ENCODE results near the gene AASDHPPT.
"Not testable (repeated sequence)": the region's sequence is repeated elsewhere in the genome, so short reads cannot be mapped to it uniquely, and the experiment has no call there.

The AASDHPPT gene, protein sequence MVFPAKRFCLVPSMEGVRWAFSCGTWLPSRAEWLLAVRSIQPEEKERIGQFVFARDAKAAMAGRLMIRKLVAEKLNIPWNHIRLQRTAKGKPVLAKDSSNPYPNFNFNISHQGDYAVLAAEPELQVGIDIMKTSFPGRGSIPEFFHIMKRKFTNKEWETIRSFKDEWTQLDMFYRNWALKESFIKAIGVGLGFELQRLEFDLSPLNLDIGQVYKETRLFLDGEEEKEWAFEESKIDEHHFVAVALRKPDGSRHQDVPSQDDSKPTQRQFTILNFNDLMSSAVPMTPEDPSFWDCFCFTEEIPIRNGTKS

DNA sequence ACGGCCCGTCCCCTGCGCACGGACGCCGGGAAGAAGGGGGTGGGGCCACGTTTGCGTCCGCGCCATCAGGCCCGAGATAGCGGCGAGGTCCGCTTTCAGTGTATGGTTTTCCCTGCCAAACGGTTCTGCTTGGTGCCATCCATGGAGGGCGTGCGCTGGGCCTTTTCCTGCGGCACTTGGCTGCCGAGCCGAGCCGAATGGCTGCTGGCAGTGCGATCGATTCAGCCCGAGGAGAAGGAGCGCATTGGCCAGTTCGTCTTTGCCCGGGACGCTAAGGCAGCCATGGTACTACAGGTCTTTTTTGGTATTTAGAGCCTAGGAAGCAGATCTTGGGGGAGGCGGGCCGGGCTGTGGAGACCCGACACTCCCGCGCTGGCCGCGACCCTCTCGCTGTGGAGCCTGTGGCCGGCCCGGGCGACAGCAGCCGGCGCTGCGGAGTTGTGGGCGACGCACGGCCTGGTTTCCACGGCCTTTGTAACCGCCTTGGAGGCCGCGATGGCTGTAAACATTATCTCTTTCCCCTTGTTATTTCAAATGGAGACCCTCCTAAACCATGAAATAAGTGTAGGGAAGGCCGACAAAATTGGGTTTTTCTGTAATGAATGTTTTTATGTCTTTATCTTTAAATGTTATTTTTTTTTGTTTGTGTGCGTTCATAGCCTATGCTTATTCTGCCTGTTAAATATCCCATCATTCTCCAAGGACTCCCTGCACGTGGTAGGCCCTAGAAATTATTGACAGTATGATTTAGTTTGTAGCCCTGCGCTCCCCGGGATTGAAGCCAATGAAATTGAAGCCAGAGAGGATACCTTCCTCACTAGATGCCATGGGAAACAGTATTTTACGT, at the start of gene AASDHPPT:
Gene AASDHPPT, plus strand, starts transcription at position 54 of the 847 bp plus-strand sequence. Its CDS starts 49 bp downstream, at position 103.
- DNase-seq, result peak; percentile 25

- no peak for DNase-seq
These were observed 46.9 kb upstream of the AASDHPPT start for GRCh38 chr11:106030609-106031008.

DNA sequence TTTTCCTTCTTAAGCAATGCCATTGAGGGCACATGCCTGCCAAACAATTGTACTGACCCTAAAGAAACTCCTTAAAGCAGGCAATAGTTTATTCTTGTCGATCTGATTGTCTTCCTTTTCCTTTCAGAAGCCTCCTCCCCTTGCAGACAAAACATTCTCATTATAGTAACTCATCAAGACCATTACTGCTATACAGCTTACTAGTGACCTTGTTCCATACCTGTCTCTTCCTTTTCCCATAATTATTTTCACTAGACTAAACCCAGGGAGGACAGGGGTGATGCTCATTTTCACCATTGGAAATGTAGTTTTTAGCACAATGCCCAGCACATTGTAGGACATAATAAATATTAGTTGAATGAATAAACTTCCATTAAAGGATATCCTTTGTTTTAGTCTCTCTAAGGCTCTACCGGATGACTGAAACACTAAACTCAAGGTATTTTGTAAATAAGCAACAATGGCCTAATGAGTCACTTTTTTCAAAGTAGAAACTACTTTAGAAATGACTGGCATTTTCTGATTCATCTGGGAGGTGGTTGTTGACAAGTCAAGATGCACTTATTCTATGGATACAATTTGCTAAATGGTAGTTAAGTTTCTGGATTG, 46.2 kb upstream of the AASDHPPT start:
- DNase-seq, result no peak

- DNase-seq, result no peak
These were observed 45.5 kb upstream of the AASDHPPT start for GRCh38 chr11:106031936-106032335.

GRCh38 chr11:106032861-106033260, 44.6 kb upstream of the AASDHPPT start:
- DNase-seq, result no peak

DNA sequence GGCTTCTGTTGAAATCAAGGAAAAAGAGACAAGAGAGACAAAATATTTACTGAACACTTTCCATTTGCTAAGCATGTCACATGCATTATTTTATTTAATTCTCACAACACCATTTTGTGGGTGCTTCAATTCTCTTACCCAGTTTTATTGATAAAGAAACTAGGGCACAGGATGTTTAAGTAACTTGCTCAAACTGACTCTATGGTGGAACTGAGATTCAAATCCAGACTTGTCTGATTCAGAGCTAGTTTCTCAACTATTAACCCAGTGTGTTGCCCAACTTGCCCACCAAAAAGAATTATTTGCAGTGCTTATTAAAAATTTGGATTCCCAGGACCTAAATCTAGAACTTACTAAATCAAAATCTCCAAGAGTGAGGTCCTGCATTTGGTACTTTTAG, 33.9 kb upstream of the AASDHPPT start:
- DNase-seq, result no peak

GRCh38 chr11:106047631-106048030, 29.8 kb upstream of the AASDHPPT start:
- DNase-seq, result no peak

GRCh38 chr11:106049727-106050476, 27.6 kb upstream of the AASDHPPT start:
- DNase-seq, result no peak

GRCh38 chr11:106051103-106051502, 26.4 kb upstream of the AASDHPPT start:
- DNase-seq, result no peak

DNA sequence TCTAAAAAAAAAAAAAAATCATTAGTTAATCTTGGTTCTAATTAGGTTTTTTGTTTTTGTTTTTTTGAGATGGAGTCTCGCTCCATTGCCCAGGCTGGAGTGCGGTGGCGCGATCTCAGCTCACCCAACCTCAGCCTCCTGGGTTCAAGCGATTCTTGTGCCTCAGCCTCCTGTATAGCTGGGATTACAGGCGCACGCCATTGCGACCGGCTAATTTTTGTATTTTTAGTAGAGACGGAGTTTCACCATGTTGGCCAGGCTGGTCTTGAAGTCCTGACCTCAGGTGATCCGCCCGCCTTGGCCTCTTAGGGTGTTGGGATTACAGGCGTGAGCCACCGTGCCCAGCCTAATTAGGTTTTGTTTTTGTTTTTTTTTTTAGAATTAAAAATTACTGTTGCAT, 19.1 kb upstream of the AASDHPPT start:
- DNase-seq, result not testable (repeated sequence)

DNA sequence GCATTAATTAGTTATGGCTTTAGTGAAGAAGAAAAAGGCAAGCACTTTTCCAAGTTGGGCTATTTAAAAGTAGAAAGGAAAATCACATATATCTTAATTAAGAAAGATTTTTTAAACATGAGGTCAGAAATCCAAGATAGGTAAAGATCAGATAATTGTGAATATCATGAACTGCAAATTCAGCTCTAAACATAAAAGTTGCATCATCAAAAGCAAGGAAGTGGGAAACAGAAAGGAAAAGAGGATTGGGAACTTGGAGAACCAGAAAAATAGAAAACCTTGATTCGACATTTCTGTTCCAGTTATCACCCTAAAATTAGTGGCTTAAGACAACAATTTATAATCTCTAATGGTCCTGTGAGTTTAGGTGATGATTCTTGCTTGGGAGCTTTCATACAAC, 17.8 kb upstream of the AASDHPPT start:
- DNase-seq, result no peak

- DNase-seq, result no peak
These were observed 16.1 kb upstream of the AASDHPPT start for GRCh38 chr11:106061249-106061784.

DNA sequence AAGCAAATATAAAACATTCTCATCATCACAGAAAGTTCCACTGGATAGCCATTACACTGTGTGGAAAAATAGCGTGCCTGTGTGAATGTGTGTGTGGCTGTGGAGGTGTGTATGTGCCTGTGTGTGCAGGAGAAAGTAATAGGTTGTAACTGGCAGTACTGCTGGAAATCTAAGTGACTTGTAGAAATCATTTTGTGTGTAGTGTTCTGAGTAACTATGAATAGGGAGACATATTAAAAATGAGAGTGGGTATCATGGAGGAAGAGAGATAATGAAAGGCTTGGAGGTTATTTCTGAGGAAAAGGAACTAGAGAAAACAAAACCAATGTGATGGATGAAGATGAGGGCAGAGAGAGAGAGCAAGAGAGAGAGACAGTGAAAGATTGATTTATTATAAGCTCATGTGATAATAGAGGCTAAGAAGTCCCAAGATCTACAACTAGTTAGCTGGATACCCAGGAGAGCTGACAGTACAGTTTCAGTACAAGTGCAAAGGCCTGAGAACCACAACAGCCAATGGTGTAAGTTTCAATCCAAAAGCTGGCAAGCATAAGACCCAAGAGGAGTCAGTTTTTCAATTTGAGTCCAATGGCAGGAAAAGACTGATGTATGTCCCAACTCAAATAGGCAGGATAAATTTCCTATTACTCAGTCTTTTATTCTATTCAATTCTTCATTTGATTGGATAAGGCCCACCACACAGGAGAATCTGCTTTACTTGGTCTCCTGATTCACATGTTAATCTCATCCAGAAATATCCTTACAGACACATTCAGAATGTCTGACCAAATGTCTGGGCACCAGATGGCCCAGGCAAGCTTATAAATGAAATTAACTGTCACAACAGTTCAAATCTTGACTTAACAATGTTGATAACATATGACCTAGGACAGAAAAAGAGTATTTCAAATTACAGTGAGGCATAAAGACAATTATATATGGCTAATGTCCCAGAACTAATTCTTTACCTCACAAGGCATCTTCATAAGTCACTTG, 15.2 kb upstream of the AASDHPPT start:
- no peak for DNase-seq

- DNase-seq, result no peak
These were observed 14.5 kb upstream of the AASDHPPT start for GRCh38 chr11:106063009-106063408.

- DNase-seq, result no peak
These were observed 6.9 kb upstream of the AASDHPPT start for GRCh38 chr11:106070606-106071005.

DNA sequence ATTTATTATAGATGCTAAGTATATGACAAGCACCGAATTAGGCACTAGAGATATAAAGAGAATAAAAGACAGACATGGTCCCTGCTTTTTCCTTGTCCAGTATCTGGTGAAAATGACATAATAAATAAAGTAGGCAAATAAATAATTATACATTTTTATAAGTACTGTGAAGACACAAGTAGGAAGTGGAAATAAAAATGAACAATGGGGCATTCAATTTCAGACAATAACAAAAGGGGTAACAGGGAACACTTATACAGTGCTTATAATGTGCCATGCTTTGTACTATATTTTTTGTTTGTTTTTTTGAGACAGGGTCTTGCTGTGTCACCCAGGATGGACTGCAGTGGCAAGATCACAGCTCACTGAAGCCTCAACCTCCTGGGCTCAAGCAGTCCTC, 4.7 kb upstream of the AASDHPPT start:
- no peak for DNase-seq

- no peak for DNase-seq
These were observed 1.1 kb upstream of the AASDHPPT start for GRCh38 chr11:106076171-106076918.

DNA sequence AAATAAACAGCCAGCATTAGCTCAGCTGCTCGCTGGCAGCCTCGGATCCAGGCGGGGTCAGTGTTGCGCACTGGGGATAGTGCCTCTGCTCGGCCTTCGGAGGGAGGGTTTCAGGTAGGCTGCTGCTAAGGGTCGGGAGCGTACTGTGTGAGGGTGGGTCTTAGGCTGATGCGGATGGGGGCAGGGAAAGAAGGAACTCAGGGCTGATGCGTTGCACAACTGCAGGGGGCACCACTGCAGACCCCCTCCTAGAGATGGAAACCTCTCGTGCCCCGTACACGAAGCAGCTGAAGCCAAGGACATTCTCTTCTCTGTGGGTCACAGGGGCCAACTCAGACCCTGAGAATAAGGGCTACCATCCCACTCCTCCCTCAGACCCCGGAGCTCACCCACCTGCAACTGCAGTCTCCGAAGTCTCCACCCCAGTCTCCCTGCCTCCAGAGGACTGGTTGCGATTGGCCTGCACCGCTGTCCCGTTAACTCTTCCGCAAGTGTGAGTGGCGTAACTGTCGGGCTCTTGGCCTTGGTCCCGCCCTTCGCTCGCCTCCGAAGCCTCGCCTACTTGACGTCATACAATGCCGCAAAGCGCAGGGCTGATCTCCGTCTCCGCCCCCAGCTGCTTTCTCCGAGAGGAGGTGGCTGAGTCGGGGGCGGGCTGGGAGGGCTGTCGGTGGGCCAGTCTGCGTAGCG, 398 bp upstream of the AASDHPPT start, which contains the start of gene KBTBD3:
Gene KBTBD3, minus strand, starts transcription at position 429 of the 690 bp plus-strand sequence. CDS start 18,250 bp downstream, outside the sequence.
- peak; percentile 100 for DNase-seq

DNA sequence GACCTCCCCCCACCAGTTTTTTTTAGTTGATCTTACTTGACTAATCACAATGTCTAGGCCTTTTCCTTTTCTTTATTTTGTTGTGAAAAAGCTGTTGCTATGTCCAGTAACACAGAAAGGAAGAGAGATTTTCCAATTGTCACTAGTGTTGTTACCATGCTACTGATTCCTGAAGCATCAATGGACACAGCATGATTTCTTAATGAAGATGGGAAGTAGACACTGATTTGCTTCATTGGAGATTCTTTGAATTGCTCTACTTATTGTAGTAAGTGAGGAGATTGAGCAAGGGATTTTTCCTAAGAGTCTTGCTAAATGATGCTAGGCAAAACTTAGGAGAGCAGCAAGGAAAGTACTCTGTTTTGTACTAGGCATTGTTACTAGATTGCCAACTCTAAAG, 4.6 kb downstream of the AASDHPPT start:
- DNase-seq, result no peak

- DNase-seq, result no peak
These were observed 8.7 kb downstream of the AASDHPPT start for GRCh38 chr11:106086135-106086534.
